ENCODE measurements around the gene LRRC7.

The LRRC7 gene

DNA sequence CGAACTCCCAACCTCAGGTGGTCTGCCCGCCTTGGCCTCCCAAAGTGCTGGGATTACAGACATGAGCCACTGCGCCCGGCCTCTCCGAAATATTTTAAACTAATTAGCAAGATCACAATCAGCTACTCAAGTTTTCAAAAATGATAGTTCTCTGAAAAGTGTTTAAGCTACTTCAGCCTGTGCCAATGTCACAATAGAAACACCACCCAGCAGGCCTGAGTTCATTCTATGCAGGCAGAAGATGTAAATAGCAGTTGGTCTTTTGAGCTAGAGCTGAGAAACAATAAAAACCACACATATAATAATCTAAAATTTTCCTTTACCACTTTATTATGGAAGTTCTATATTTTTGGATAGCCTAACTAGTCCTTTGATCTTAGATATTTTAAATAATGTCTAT lies 541.5 kb downstream of the LRRC7 start:
- no peak for DNase-seq (ENCODE audit: low spot score)
- POLR2A ChIA-PET (ENCODE audit: low non-redundant PET) = no interaction called here
- no peak overlapping the region for H3K27ac ChIP-seq
- CTCF ChIA-PET = interaction anchor here (0.6 kb wide), 1 partner anchor 661 kb away, joined by 3 read pairs; no protein-coding TSS in a partner anchor
- TF ChIP-seq, protein P1, sequence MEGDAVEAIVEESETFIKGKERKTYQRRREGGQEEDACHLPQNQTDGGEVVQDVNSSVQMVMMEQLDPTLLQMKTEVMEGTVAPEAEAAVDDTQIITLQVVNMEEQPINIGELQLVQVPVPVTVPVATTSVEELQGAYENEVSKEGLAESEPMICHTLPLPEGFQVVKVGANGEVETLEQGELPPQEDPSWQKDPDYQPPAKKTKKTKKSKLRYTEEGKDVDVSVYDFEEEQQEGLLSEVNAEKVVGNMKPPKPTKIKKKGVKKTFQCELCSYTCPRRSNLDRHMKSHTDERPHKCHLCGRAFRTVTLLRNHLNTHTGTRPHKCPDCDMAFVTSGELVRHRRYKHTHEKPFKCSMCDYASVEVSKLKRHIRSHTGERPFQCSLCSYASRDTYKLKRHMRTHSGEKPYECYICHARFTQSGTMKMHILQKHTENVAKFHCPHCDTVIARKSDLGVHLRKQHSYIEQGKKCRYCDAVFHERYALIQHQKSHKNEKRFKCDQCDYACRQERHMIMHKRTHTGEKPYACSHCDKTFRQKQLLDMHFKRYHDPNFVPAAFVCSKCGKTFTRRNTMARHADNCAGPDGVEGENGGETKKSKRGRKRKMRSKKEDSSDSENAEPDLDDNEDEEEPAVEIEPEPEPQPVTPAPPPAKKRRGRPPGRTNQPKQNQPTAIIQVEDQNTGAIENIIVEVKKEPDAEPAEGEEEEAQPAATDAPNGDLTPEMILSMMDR (conservative IDR thresholded peaks at IDR 0.05; ENCODE audit: low read depth) = no peak

DNA sequence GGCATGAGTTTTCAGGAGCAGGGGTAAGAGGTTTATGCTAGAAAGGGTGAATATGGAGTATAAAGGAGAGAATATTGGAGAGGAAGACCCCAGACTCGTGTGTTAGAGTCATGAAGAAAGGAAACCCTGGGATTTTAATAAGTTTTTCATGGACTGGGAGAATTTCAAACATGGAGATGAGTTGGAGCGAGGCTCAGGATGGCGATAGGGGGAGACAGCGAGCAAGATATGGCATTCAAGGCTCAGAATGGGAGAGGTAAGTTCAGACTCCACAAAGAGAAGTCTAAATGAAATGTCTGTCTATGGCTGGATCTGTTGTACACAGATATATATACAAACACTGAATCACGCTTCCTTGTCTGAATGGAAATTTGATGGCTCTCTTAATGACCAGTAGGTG lies 545.1 kb downstream of the LRRC7 start:
- no peak overlapping the region for H3K27ac ChIP-seq
- DNase-seq (ENCODE audit: low spot score) = no peak
- ChIA-PET POLR2A (ENCODE audit: low non-redundant PET) (no interaction called here), CTCF (interaction anchor here (0.6 kb wide), 2 partner anchors 125 to 1418 kb away, joined by 4 read pairs; no protein-coding TSS in a partner anchor)
- TF ChIP-seq, protein P1 (conservative IDR thresholded peaks at IDR 0.05; ENCODE audit: low read depth) = no peak

DNA sequence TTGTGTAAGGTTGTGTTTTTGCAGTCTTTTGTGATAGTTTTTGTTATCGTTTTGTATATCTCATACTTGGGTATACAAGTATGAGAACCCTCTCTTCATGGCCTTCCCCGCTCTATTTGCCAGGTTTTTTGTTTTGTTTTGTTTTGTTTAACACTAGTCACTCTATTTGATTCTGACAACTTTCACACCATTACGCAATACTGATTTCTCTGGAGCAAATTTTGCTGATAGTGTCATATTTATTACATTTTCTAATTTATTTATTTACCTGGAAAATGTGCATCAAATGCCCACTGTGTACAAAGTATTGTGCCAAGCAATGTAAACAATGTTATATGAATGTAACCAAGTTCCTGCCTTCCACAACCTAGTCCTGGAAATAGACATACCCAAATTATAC lies 547.6 kb downstream of the LRRC7 start:
- POLR2A ChIA-PET (ENCODE audit: low non-redundant PET) = no interaction called here
- CTCF ChIA-PET = interaction anchor here (0.6 kb wide), 1 partner anchor 12 kb away, joined by 3 read pairs; no protein-coding TSS in a partner anchor
- H3K27ac ChIP-seq = no peak overlapping the region
- no peak for DNase-seq (ENCODE audit: low spot score)
- TF ChIP-seq, protein P1 (conservative IDR thresholded peaks at IDR 0.05; ENCODE audit: low read depth) = no peak

DNA sequence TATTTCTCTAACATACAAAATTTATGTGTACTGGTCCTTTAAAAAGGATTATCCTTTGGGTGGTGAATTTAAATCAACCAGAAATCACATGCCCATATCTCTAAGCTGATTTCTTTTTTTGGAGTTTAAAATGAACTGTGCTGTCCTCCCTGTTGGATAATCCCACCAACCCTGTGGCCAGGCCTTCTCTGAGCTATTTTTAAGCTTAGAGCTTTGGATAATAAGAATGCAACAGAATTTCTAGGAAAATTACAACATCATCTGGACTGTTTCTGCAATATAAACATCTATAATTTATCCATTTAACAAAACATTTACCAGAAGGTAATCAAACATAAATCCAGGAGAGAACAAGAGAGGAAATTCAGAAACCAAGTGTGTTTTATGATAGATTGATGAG lies 549.3 kb downstream of the LRRC7 start:
- TF ChIP-seq, protein P1 (conservative IDR thresholded peaks at IDR 0.05; ENCODE audit: low read depth) = no peak
- no peak for DNase-seq (ENCODE audit: low spot score)
- H3K27ac ChIP-seq = no peak overlapping the region
- CTCF ChIA-PET = interaction anchor here (0.5 kb wide), 1 partner anchor 38 kb away, joined by 4 read pairs; no protein-coding TSS in a partner anchor
- POLR2A ChIA-PET (ENCODE audit: low non-redundant PET) = no interaction called here

DNA sequence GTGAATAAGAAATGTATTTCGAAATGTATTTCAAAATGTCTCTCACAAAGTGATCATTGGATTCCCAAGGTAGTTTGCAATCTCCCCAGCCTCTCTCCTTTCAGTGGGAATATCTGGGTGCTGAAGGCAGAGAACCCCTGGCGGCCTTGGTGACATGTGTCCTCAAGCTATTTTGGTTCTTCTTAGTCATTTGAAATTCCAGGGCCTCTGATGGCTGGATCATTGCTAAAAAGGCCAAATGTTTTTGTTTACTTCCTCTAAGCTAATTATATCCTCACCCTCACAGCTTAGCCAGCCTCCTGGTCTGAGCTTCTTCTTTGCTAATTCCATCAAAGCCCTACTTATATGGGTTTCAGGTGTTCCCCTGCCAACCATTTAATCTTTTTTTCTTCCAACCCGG lies 566.4 kb downstream of the LRRC7 start:
- DNase-seq (ENCODE audit: low spot score) = no peak
- no peak overlapping the region for H3K27ac ChIP-seq
- ChIA-PET CTCF (no interaction called here), POLR2A (ENCODE audit: low non-redundant PET) (no interaction called here)
- TF ChIP-seq, protein P1 (conservative IDR thresholded peaks at IDR 0.05; ENCODE audit: low read depth) = no peak

DNA sequence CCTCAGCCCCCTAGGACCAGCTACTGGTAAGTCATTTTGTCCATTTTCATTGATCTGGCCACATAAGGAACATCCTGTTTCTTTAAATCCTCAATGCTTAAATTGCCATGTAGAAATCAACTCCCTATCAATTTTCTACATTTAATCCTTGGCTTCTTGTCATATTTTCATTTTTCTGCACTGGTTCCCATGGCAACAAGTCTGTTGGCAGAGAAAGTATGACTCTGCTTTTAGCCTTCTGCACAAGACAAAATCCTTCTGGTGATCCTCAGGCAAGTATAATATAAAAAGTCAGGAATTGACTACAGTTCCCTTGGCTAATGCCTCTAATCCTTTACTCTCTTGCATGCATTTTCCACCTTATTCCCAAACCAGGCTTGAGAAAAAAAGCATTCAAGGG lies 572.6 kb downstream of the LRRC7 start:
- ChIA-PET POLR2A (ENCODE audit: low non-redundant PET) (no interaction called here), CTCF (no interaction called here)
- TF ChIP-seq, protein P1 (conservative IDR thresholded peaks at IDR 0.05; ENCODE audit: low read depth) = no peak
- DNase-seq (ENCODE audit: low spot score) = no peak
- H3K27ac ChIP-seq = no peak overlapping the region
